GM19035 (cell line): ENCODE results near the gene SLC30A4.

Experiments
- ATAC-seq: cut with Tn5 transposase; IDR thresholded peaks from one replicate; pipeline ENCODE4 v1.9.1; 2021; ENCODE audit not compliant: unreplicated experiment

Gene SLC30A4

DNA sequence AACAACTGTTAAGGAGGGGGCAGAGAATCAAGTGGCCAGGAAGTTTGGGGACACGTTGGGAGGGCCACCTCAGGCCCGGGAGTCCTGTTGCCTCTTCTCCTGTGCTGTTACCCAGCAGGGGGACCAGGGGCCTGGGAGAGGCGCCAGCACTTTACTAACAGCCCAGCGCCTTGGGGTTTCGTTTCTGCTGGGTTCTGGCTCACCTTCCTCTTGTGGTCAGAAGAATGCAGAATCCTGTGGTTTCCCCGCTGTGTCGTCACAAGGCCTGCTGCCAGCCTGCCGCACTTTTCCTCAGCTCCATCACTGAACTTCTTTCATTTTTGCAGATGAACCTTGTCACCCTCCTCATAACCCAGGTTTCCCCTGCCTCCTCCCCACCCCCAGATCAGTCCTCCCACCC lies 67.7 kb downstream of the SLC30A4 start:
- peak; percentile 43 for ATAC-seq

- ATAC-seq: no peak
These were observed 71.3 kb downstream of the SLC30A4 start for GRCh38 chr15:45451265-45451664.

DNA sequence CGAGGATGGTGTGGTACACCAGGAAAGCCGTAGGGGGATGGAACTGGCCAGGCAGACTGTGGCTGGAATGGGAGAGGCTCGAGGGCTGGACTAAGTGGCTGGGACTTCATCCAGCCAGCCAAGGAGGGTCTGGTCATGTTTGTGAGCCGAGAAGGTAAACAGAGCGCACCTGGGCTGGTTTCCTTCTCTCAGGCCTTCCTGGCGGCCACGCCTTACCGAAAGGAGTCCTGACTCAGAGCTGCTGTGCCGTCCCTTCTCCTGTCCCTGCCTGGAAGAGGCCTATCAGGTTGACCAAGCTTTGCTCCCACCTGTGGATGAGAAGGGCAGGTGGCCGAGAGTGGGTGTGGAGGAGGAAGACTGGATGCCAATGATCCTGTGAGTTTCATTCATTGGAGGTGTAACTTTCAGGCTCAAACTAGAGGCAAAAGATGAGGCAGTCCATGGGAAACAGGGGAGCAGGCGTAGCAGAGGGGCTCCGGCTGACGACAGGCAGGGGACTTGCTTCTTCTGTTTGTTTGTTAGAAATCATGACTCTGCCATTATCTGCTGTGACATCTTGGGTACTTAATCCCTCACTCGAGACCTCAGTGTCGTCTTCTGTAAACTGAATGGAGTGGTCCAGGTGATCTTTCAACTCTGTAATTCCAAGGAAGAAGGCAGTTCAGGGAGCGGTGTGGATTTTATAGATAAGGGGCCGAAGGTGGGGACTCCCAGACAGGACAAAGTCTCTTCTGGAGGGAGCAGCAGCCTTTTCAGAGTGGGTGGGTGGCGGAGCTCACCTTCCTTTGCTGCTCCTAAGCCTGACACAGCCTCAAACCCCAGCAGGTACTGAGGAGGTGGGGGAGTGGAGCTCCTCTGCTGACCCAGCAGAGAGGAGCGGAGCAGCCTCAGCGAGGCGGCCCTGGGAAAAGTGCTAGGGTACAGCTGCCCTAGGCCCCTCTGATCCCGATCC lies 72.4 kb downstream of the SLC30A4 start:
- no peak for ATAC-seq

DNA sequence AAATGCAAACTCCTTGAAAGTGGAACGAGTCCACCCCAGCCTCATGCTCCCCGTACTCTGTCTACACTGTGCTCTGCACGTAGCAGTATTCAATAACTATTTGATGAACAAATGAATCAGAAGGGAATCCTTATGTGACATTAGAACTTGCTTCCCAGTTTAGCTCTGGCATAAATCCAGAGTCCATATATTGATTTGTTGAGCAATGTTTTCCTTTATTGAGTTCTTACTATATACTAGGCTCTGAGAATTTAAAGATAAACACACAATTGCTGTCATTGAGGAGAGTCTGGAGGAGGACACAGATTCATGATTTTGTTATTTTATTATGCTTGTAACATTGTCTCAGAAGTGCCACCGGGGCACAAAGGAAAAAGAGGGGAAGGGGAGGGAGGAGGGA lies 73.2 kb downstream of the SLC30A4 start:
- no peak for ATAC-seq

GRCh38 chr15:45448066-45448915 lies 74.3 kb downstream of the SLC30A4 start:
- ATAC-seq: no peak

- no peak for ATAC-seq
These were observed 78.9 kb downstream of the SLC30A4 start for GRCh38 chr15:45443645-45444044.

DNA sequence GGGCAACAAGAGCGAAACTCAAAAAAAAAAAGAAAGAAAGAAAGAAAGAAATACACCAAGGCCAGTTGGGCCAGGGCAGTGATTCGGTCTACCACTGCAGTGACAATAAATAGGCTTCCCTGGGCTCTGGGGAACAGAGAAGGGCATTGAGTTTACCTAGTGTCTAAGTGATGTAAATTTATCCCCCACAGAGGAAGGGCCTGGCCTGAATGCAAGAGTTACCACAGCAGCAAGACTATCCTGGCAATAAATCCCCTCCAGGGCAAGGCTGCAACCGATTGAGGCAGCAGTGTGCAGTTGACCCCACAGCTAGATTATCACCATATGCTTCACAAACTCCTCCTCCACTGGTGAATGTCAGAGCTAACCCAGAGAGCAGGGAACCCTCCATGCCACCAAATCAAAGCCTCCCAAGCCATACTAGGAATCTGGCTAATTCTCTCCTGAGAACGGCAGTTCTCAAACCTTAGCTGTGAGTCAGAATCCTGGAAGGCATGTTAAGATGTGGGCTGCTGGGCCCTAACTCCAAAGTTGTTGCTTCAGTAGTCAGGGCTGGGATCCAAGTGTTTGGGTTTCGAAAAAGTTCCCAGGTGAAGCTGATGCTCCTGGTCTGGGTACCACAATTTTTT lies 79.9 kb downstream of the SLC30A4 start:
- no peak for ATAC-seq

- no peak for ATAC-seq
These were observed 80.9 kb downstream of the SLC30A4 start for GRCh38 chr15:45441686-45442085.

- ATAC-seq: no peak
These were observed 81.5 kb downstream of the SLC30A4 start for GRCh38 chr15:45441036-45441435.

DNA sequence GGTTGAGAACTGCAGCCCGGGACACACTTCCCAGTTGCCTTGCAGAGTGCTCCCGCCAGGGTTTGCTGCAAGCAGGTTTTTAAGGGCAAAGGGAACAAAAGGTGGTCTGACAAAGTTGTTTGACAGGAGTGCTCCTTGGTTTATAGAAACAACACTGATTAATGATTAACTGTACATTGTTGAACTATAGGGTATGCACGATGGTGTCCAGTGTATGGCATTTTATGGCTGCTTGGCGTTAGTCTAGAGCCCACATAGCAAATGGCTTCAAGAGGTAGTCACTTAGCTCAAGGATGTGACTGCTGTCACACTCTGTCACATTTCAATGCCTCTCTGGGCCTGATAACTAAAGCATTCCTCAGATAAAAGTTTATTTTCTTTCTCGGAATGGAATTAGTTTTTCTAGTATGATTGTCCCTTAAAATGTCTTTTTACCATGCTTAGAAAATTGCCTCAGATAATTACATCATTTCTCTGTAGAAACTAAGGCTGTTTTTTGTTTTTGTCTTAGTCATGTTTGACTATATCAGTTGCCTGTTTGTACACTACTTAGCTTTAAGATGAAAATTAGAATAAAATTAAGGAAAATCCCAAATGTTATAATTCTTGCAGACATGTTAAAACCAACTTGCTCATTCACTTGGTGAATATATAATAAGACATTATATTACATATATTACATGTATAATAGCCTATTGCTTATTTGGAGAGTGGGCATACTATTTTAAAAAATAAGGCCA lies 82.9 kb downstream of the SLC30A4 start:
- no peak for ATAC-seq

DNA sequence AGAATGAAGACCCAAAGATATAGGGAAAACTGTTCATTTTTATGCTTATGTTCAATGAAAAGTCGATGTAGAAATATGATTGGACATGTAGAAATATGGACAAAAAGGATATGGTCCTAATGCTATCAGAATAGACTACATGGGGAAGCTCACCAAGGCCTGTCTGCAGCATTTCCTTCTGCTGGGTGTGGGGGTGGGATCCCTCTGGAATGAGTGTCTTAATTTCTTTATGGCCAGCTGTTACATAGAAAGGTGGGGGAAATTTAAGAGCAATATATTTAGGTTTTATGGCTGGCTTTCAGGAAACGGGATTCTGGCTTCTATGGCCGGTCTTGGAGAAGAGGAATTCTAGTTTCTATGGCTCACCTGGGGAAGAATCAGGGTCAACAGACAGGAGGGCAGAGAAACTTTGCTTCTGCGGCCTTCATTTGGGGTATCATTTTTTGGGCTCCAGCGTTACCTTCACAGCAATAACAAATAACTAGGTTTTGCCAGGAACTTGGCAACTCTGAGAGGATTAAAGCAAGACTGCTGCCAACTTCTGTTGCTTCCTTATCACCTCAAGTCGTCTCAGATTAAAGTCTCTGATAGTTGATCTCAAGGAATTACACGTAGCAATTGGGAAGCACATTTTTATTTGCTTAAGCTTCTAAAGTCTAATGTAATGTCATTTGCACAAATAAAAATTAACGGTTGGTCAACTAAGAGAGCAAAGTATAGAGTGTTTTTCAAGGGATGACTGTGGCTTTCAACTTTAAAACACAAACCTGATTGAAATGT lies 87.2 kb downstream of the SLC30A4 start:
- ATAC-seq: no peak

DNA sequence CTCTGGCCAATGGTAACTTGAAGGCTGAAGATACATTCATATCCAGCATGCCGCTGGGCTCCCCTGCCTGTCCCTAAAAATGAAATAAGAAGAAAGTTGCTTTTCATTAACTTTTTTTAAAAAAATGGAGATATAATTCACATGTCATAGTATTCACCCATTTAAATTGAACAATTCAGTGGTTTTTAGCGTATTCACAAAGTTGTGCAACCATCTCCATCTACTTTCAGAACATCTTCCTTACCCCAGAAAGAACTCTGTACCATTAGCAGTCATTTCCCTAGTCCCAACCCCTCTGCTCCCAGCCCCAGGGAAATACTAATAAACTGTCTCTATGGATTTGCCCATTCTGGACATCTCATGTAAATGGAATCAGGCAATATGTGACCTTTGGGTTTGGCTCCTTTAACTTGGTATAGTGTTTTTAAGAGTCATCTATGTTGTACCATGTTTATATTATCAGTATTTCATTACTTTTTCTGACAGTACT lies 88.4 kb downstream of the SLC30A4 start:
- ATAC-seq: no peak

- ATAC-seq: no peak
These were observed 91.0 kb downstream of the SLC30A4 start for GRCh38 chr15:45431511-45431910.

DNA sequence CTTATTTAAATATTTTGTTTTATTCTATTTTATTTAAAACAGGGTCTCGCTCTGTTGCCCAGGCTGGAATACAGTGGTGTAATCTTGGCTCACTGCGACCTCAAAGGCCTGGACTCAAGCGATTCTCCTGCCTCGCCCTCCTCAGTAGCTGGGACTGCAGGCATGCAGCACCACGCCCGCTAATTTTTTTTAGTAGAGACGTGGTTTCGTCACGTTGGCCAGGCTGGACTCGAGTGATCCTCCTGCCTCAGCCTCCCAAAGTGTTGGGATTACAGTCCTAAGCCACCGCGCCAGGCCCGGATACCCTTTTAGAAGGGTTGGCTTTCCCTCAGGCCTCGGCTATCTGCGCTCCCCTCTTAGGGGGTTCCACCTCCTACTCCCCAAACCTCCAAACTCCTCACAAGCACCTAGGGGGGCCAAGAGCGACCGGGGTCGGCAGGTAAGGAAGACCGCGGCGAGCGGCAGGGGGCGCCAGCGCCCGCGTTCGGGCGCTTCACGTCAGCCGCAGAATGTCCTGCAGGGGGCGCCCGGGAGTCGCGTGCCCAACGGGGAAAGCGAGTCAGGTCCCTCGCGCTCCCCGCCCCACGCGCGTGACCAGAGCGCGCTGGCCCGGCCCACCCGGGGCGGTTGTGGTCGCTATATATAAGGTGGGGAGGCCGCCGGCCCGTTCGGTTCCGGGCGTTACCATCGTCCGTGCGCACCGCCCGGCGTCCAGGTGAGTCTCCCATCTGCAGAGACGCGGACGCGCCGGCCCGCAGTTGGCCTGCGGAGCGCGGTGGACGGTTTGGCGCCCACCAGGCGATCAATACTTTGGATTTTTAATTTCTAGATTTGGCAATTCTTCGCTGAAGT lies 92.4 kb downstream of the SLC30A4 start:
- peak; percentile 72 for ATAC-seq
